NCI-H226 (cell line): Measurements from ENCODE around the gene ATR.
"Not testable (repeated sequence)": the region's sequence is repeated elsewhere in the genome, so short reads cannot be mapped to it uniquely, and the experiment has no call there.

Experiments
- DNase-seq: peaks from one replicate; pipeline ENCODE4 v3.0.0-alpha.2; 2015

The ATR gene

GRCh38 chr3:142445816-142446254, 132.7 kb downstream of the ATR start:
- no peak for DNase-seq

GRCh38 chr3:142444343-142444742, 134.2 kb downstream of the ATR start:
- DNase-seq, result no peak

- DNase-seq, result not testable (repeated sequence)
These were observed 135.5 kb downstream of the ATR start for GRCh38 chr3:142443060-142443459.

GRCh38 chr3:142439499-142440220, 138.9 kb downstream of the ATR start:
- DNase-seq, result not testable (repeated sequence)

GRCh38 chr3:142438096-142438495, 140.4 kb downstream of the ATR start:
- not testable (repeated sequence) for DNase-seq

GRCh38 chr3:142436951-142437585, 141.5 kb downstream of the ATR start:
- no peak for DNase-seq

- no peak for DNase-seq
These were observed 144.0 kb downstream of the ATR start for GRCh38 chr3:142434503-142434902.

- DNase-seq, result no peak
These were observed 145.4 kb downstream of the ATR start for GRCh38 chr3:142433110-142433509.

- no peak for DNase-seq
These were observed 149.0 kb downstream of the ATR start for GRCh38 chr3:142429582-142429981.

GRCh38 chr3:142424754-142425153, 153.8 kb downstream of the ATR start:
- DNase-seq, result no peak

- DNase-seq, result no peak
These were observed 159.5 kb downstream of the ATR start for GRCh38 chr3:142418926-142419592.

- DNase-seq, result no peak
These were observed 161.2 kb downstream of the ATR start for GRCh38 chr3:142417302-142417701.

GRCh38 chr3:142400537-142400936, 178.0 kb downstream of the ATR start:
- DNase-seq, result not testable (repeated sequence)
